ENCODE results near the gene MCCC2.
"Not testable (repeated sequence)": the region's sequence is repeated elsewhere in the genome, so short reads cannot be mapped to it uniquely, and the experiment has no call there.

Gene MCCC2

DNA sequence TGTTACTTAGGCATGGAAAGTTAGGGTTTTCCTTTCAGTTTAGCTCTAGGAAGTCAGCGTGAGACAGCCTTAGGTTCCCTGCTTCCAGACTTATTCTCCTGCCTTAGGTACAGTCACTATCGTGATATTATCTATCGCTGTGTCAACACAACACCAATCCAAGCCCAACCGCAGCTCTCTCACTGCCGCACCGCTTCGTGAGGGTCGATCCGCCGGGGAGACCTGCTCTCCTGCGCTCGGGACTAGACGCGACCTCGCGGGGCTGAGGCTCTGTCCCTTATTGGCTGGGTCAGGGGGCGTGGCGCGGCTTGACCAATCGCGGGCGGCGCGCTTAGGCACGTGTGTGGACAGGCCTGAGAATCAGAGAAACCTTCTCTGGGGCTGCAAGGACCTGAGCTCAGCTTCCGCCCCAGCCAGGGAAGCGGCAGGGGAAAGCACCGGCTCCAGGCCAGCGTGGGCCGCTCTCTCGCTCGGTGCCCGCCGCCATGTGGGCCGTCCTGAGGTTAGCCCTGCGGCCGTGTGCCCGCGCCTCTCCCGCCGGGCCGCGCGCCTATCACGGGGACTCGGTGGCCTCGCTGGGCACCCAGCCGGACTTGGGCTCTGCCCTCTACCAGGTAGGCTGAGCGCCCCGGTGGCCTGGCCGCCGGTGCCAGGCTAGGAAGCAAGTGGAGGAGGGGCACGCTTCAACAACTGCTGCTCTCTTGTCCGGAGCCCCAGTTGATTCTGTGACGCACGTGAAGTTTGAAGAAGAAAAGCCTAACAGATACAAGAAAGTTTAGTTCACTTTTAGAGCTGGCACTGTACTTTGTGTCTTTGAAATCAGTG is at the start of gene MCCC2:
Gene MCCC2 (plus strand): TSS at position 400 of the 825 bp plus-strand sequence. CDS start 86 bp downstream, at position 486.
- peak; percentile 89 for DNase-seq

DNA sequence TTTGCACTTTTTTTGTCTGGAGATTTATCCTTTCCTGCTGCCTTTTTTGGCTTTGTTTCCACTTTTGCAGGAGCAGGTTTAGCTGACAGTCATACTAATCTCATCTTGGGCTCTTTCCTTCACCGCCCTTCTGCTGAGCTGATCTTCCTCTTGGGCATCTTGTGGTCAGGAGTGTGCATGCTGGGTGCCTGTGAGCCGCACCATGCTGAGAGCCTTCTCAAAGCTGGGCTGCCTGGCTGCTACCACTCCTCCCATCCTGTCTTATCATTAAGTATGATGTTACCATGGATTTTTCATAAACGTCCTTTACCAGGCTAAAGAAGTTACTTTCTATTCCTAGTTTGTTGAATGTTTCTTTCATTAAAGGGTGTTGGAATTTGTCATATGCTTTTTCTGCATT is 49.5 kb upstream of the MCCC2 start:
- DNase-seq: no peak

DNA sequence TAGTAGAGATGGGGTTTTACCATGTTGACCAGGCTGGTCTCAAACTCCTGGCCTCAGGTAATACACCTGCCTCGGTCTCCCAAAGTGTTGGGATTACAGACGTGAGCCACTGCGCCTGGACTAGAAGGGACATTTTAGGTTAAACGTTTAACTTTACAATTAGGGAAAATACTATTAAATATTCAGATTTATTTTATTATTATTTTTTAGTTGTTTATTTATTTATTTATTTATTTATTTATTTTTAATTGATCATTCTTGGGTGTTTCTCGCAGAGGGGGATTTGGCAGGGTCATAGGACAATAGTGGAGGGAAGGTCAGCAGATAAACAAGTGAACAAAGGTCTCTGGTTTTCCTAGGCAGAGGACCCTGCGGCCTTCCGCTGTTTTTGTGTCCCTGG is 36.3 kb upstream of the MCCC2 start:
- DNase-seq: not testable (repeated sequence)

DNA sequence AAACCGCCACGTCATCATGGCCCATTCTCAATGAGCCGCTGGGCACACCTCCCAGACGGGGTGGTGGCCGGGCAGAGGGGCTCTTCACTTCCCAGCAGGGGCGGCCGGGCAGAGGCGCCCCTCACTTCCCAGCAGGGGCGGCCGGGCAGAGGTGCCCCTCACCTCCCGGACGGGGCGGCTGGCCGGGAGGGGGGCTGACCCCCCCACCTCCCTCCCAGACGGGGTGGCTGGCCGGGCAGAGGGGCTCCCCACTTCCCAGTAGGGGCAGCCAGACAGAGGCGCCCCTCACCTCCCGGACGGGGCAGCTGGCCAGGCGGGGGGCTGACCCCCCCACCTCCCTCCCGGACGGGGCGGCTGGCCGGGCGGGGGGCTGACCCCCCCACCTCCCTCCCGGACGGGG is 35.6 kb upstream of the MCCC2 start:
- DNase-seq: not testable (repeated sequence)

DNA sequence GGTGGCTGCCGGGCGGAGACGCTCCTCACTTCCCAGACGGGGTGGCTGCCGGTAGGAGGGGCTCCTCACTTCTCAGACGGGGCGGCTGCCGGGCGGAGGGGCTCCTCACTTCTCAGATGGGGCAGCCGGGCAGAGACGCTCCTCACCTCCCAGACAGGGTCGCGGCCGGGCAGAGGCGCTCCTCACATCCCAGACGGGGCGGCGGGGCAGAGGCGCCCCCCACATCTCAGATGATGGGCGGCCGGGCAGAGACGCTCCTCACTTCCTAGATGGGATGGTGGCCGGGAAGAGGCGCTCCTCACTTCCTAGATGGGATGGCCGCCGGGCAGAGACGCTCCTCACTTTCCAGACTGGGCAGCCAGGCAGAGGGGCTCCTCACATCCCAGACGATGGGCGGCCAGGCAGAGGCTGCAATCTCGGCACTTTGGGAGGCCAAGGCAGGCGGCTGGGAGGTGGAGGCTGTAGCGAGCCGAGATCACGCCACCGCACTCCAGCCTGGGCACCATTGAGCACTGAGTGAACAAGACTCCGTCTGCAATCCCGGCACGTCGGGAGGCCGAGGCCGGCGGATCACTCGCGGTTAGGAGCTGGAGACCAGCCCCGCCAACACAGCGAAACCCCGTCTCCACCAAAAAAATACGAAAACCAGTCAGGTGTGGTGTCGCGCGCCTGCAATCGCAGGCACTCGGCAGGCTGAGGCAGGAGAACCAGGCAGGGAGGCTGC is 35.0 kb upstream of the MCCC2 start:
- DNase-seq: not testable (repeated sequence)

DNA sequence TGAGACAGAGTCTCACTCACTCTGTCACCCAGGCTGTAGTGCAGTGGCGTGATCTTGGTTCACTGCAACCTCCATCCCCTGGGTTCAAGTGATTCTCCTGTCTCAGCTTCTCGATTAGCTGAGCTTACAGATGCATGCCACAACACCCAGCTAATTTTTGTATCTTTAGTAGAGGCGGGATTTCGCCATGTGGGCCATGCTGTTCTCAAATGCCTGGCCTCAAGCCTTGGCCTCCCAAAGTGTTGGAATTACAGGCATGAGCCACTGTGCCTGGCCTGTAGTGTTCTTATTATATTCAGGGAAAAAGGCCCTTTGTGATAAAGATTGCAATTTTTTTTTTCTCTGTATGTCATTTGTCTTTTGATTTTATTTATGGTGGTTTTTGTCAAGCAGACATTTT is 24.0 kb upstream of the MCCC2 start:
- DNase-seq: no peak

DNA sequence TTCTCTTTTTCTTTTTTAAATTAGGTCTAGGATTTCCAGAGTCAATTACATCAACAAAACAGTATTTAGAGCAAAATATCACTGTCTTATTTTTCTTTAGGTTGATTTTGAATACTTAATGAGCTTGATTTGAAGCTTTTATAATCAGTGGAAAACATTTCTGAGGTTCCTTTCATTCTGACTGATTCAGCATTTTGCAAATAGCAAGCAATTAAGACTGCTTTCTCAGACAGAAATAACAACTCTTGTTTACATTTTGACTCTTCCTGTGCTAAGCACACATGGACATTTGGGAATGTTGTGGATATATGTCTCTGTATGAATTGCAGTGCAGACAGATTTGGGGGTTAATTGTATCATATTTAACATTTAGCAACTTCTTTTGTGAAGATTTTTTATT is 22.2 kb upstream of the MCCC2 start:
- no peak for DNase-seq

DNA sequence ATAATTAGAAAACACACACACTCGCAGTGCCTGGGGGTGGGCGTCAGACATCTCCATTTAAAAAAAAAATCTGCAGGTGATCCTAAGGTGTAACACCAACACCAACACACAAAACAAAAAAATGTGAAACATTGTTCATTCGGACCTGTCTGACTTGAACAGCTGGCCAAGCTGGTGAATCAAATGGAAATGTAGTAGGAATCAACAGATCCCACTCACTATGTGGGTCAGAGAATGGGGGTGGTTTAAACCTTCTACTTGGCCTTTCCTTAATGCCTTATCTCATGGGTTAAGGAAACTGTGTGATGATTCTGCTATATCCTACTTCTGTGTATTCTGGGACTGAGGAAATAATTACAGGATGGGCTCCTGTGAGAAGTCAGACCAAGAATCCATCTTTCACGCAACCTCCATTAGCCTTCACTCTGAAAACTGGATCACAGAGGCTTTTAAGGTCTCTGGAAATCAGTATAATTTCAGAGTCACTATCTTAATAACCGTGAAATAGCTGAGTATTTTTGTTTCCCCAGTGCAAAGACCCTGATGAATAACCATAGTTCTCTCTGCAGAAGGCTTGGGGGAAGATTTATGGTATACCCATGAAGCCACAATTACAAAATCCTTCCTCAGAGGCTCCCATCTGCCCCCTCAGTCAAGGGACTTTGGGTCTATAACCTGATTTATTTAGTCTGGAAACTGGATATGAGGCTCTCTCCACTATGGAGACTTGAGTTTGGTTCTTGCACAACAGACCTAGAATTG is 17.2 kb upstream of the MCCC2 start:
- DNase-seq: no peak

DNA sequence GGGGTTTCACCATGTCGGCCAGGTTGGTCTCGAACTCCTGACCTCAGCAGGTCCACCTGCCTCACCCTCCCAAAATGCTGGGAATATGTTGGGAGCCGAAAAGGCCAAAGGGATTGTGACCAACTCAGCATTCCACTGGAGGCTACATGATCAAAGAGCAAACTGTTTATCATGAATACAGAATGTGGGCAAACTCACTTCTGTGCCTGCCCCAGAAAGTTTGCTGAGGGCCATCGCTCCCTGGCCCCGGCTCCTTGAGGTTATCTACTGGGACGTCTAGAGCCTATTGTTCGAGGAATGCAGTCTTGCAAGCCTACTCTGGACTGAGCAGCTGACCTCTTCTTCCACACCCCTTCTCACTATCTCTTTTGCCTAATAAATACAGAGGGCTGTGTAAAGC is 15.3 kb upstream of the MCCC2 start:
- not testable (repeated sequence) for DNase-seq

DNA sequence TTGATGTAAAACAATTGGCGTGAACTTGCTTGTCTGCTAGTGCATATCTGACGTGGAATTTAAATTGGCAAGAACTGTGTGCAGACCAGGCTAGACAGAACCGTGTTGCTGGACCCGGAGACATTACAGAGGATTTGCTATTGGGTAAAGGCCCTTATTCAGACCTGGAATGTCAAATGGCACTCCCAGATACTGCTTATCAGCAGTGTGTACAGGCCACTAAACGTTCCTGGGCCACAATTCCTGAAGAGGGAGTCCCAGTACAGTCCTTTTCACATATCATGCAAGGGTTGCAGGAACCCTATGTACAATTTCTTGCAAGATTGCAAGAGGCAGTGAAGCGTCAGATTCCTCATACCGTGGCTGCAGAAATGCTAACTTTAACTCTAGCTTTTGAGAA is 13.5 kb upstream of the MCCC2 start:
- DNase-seq: no peak

DNA sequence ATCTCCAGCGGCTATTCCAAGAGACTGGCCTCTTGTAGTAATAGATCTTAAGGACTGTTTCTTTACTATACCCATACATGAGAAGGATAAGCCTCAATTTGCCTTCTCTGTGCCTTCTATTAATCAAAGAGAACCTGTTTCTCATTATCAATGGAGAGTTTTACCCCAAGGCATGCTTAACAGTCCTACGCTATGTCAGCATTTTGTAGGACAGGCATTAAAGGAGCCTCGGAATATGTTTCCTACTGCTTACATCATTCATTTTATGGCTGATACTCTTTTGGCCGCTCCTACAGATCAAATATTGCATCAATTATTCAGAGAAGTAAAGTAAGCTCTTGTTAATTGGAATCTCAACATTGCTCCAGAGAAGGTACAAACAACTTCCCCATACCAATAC is 11.6 kb upstream of the MCCC2 start:
- not testable (repeated sequence) for DNase-seq

DNA sequence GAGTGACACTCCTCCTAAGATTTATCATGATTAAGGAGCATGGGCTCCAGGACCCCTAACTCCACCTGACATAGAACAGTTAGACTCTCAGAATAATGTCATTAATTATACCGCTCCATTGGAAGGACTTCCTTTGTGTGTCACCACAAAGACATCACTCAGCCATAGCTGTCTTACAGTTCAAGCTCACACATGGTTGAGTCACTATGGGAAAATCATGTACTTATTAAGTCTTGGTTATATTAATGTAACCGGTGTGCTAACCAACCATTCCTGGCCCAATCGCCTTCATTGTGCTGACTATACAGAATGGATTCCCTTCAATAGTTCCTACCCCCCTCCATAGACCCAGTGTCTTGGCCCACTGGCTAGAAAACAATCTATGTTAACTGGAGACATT is 10.9 kb upstream of the MCCC2 start:
- no peak for DNase-seq

DNA sequence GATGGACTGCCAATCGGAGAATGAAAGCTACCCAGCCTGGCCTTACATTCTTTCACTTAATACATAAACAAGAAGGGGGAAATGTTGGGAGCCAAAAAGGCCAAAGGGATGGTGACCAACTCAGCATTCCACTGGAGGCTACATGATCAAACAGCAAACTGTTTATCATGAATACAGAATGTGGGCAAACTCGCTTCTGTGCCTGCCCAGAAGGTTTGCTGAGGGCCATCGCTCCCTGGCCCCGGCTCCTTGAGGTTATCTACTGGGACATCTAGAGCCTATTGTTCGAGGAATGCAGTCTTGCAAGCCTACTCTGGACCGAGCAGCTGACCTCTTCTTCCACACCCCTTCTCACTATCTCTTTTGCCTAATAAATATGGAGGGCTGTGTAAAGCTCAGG is 9.3 kb upstream of the MCCC2 start:
- not testable (repeated sequence) for DNase-seq

DNA sequence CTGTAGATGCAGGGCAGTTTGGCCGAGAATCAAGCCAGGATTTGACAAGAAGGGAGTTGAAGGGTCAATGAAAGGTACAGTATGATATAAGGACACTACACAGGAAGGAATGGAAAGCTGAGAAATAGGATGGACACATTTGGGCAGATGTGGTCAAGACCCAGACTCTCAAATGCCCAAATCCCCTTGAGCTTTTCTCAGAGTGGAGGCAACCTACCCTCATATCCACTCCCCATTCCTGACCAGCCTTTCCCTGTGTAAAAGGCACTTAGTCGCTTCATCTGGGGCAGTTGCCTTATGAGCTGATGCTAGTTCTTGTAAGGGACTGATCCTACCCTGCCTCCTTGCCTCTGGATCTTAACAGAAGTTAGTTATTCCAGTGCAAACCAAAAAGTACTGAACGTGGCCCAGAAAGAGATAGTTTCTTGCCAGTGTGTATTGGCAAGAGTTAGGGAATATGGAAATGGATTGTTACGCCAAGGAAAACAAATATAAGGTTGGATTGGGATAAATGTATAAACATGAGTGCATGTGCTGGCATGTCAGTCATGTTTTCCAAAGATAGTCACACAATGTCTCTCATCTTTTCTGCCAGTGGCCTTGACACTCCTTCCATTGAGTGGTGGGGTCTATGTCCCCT is 4.1 kb upstream of the MCCC2 start:
- DNase-seq: no peak

DNA sequence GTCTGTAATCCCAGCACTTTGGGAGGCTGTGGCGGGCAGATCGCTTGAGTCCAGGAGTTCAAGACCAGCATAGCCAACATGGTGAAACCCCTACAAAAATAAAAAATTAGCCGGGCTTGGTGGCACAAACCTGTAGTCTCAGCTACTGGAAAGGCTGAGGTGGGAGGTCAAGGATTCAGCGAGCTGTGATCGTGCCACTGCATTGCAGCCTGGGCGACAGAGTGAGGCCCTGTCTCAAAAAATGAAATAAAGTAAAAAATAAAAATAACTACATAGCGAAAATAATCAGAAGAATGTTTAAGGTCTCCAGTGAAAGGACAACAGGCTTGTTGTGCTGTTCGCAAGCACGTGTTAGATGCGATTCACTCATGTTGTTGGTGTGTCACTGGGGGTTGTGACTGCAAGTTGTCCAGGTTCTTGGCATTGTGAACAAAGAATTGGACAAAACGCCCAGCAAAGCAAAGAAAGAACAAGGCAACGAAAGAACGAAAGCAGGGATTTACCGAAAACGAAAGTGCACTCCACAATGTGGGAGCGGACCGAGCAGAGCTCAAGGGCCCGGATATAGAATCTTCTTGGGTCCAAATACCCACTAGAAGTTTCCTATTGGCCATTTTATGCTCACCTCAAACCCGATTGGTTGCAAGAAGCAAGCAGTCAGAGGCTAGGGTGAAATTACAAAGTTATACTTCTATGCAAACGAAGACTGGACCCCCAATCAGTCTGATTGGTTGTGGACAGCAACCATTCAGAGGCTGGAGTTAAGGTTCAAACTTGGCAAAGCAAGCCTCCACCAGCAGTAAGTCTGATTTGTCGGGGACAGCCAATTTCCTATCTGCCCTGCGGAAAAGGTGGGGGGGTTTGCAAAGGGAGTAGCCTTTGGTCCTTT is 844 bp upstream of the MCCC2 start:
- no peak for DNase-seq

DNA sequence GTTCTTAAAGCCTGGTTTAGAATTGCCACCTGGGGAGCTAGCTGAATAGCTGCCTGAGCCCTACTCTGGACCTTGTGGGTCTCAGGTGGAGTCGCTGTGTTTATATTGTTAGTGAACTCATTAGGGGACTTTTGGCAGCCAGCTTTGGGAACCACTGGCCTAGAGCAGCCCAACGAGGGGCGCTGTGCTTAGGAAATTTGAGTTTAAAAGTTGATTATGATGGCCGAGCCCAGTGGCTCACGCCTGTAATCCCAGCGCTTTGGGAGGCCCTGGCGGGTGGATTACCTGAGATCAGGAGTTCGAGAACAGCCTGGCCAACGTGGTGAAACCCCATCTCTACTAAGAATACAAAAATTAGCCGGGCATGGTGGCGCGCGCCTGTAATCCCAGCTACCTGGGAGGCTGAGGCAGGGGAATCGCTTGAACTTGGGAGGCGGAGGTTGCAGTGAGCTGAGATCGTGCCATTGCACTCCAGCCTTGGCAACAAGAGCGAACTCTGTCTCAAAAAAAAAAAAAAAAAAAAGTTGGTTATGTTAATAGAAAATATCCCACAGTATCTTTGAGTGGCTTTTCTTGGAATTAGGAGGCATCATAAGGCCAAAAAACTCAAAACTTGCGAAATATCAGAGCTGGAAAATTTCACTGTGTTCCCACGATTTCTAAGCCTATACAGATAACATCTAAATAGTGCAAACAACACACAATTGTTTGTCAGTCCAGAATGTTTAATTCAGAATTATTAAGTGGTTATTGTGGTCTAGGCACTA is 809 bp downstream of the MCCC2 start:
- no peak for DNase-seq

DNA sequence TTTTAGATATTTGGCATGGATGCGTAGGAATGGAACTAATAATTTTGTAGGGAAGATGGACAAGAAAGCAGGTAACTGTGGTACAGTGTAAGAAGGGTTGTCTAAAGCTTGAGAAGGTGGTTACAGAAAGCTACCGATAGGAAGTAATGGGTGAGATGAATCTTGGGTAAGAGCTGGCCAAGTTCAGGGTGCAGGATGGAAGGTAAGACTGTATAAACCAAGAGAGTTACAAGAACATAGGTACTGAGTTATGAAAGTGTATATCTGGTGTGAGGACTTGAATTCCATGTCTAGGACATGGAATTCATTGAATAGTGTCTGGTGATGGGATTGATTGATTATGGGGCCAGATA is 1.4 kb downstream of the MCCC2 start:
- no peak for DNase-seq

DNA sequence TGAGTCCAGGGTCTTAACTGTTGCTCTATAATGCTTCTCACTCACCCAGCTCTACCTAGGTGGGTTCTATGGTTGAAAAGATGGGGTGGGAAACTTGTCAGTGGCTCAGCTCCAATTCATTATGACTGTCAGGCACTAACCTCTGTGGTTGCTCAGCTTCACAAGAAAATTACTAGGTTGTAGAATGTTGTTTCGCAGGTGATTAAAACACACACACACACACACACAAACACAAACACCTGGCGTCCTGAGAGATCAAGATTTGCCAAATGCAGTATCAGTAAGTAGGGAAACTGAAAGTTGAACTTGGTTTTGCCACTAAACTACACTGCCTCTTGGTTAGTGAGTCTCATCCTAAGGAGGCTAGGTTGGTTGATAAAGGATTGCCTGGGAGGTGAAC is 2.8 kb downstream of the MCCC2 start:
- no peak for DNase-seq

DNA sequence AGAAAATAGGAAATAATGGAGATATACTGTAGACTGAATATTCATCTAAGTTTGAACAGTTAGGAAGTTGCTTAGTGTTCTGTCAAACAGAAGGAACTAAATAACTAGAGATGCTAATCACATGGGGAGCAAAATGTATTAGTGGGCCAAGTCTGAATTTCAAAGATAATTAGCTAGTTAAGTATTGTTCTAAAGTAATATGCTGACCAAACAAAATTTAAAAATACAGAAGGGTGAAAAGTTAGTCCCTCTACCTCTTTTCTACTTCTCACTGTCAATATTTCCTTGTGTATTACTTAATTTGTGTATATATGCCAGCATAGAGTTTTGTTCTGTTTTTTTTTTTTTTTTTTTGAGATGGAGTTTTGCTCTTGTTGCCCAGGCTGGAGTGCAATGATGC is 4.0 kb downstream of the MCCC2 start:
- no peak for DNase-seq

DNA sequence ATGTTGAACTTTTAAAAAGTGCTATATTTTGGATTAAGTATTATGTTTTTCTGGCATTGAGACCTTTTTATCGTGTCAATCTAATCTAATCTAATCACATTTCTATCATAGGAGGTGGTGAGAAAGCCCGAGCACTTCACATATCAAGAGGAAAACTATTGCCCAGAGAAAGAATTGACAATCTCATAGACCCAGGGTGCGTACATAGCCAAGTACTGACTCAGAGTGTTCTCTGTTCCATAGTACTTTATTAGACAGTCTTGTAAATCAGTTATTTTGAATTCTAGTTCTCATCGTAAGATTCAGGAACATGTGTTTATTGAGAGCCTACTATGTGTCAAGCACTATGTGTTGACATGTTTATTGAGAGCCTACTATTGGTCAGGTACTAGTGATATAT is 9.0 kb downstream of the MCCC2 start:
- no peak for DNase-seq

DNA sequence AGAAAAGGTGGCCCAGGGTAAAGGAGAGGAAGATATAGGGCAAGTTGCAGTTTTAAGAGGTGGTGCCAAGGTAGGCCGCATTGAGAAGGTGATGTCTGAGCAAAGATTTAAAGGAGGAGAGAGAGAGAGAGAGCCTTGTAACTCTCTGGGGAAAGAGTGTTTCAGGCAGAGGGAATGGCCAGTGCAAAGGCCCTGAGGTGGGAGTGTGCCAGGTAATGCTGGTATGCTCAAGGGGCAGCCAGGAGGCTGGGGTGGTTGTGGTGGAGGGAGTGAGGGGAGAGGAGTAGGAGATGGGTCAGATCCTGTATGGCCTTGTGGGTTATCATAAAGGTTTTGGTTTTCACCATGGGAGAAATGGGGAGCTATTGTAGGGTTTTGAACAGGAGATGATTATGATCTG is 9.9 kb downstream of the MCCC2 start:
- DNase-seq: no peak
